GM19372 (cell line): ENCODE results near the gene SUMF2.
"Not testable (repeated sequence)": the region's sequence is repeated elsewhere in the genome, so short reads cannot be mapped to it uniquely, and the experiment has no call there.

ENCODE experiments used
- ATAC-seq: cut with Tn5 transposase; IDR thresholded peaks from one replicate; pipeline ENCODE4 v1.9.1; 2021; ENCODE audit warnings: mild to moderate bottlenecking, low read depth, moderate library complexity; ENCODE audit not compliant: unreplicated experiment

The SUMF2 gene

GRCh38 chr7:56053993-56054392, 10.1 kb upstream of the SUMF2 start:
- no peak for ATAC-seq

GRCh38 chr7:56062382-56062781, 1.7 kb upstream of the SUMF2 start:
- ATAC-seq, result no peak

- no peak for ATAC-seq
Measured at GRCh38 chr7:56063500-56063881, 595 bp upstream of the SUMF2 start.

GRCh38 chr7:56066376-56066775, 2.3 kb downstream of the SUMF2 start:
- ATAC-seq, result not testable (repeated sequence)

GRCh38 chr7:56074371-56074791, 10.3 kb downstream of the SUMF2 start:
- peak; percentile 93 for ATAC-seq

GRCh38 chr7:56077681-56078080, 13.6 kb downstream of the SUMF2 start:
- ATAC-seq, result no peak

GRCh38 chr7:56078196-56078595, 14.1 kb downstream of the SUMF2 start:
- ATAC-seq, result no peak

GRCh38 chr7:56079450-56080185, 15.5 kb downstream of the SUMF2 start:
- no peak for ATAC-seq

GRCh38 chr7:56080726-56081435, 16.8 kb downstream of the SUMF2 start:
- ATAC-seq, result not testable (repeated sequence)

GRCh38 chr7:56081626-56082340, 17.7 kb downstream of the SUMF2 start:
- no peak for ATAC-seq

- ATAC-seq, result no peak
Measured at GRCh38 chr7:56083150-56083785, 19.2 kb downstream of the SUMF2 start.

- ATAC-seq, result no peak
Measured at GRCh38 chr7:56086761-56087160, 22.7 kb downstream of the SUMF2 start.

- ATAC-seq, result no peak
Measured at GRCh38 chr7:56087445-56087844, 23.4 kb downstream of the SUMF2 start.

GRCh38 chr7:56091591-56091990, 27.5 kb downstream of the SUMF2 start:
- ATAC-seq, result no peak

GRCh38 chr7:56092388-56092787, 28.3 kb downstream of the SUMF2 start:
- not testable (repeated sequence) for ATAC-seq

- ATAC-seq, result no peak
Measured at GRCh38 chr7:56092789-56093531, 28.9 kb downstream of the SUMF2 start, which contains the start of gene PHKG1. Gene PHKG1, minus strand, starts transcription at chr7:56092952. Its CDS starts 4,011 bp downstream, at chr7:56088941.

- ATAC-seq, result no peak
Measured at GRCh38 chr7:56097700-56098099, 33.6 kb downstream of the SUMF2 start.

GRCh38 chr7:56098187-56099008, 34.3 kb downstream of the SUMF2 start:
- not testable (repeated sequence) for ATAC-seq

GRCh38 chr7:56099653-56100052, 35.6 kb downstream of the SUMF2 start:
- no peak for ATAC-seq
